KMS-11 (cell line): ENCODE results near the gene BACE2.

ENCODE experiments used
- H2AFZ ChIP-seq: fragments of 200-600 bp; sonication (generic); 2 replicates; pipeline ENCODE4 v1.6.1; 2016; ENCODE audit warnings: antibody characterized with exemption, mixed run types, low read depth
- H3K27ac ChIP-seq: fragments of 200-600 bp; sonication (generic); 2 replicates; pipeline ENCODE4 v1.6.1; 2016; ENCODE audit warnings: mild to moderate bottlenecking, mixed run types
- H3K27me3 ChIP-seq: fragments of 200-600 bp; sonication (generic); 2 replicates; pipeline ENCODE4 v1.6.1; 2017; ENCODE audit warnings: mild to moderate bottlenecking, low read depth, mixed run types, moderate library complexity; ENCODE audit not compliant: insufficient read depth
- H3K36me3 ChIP-seq: fragments of 200-600 bp; sonication (generic); 2 replicates; pipeline ENCODE4 v1.6.1; 2017; ENCODE audit warnings: mild to moderate bottlenecking, mixed run types; ENCODE audit not compliant: insufficient read depth
- H3K4me1 ChIP-seq: fragments of 200-600 bp; sonication (generic); 2 replicates; pipeline ENCODE4 v1.6.1; 2016; ENCODE audit warnings: mild to moderate bottlenecking, low read depth, mixed run types; ENCODE audit not compliant: poor library complexity, severe bottlenecking
- H3K4me2 ChIP-seq: fragments of 200-600 bp; sonication (generic); 2 replicates; pipeline ENCODE4 v1.7.0; 2016; ENCODE audit warnings: mild to moderate bottlenecking, mixed run types
- H3K4me3 ChIP-seq: fragments of 200-600 bp; sonication (generic); IDR thresholded peaks from 2 replicates; pipeline ENCODE4 v1.6.1; 2017; ENCODE audit warnings: low read depth, low read length, mixed read lengths; ENCODE audit not compliant: insufficient read depth
- H3K79me2 ChIP-seq: fragments of 200-600 bp; sonication (generic); 2 replicates; pipeline ENCODE4 v1.6.1; 2016; ENCODE audit warnings: low read depth, mixed run types; ENCODE audit not compliant: insufficient read depth
- H3K9ac ChIP-seq: fragments of 200-600 bp; sonication (generic); 2 replicates; pipeline ENCODE4 v1.6.1; 2016; ENCODE audit warnings: mild to moderate bottlenecking, mixed run types
- H4K20me1 ChIP-seq: fragments of 200-600 bp; sonication (generic); 2 replicates; pipeline ENCODE4 v1.6.1; 2016; ENCODE audit warnings: mild to moderate bottlenecking, mixed run types; ENCODE audit not compliant: insufficient read depth
- CTCF ChIP-seq: fragments of 200-600 bp; sonication (generic); conservative IDR thresholded peaks from 2 replicates; pipeline ENCODE4 v1.6.1; 2017; ENCODE audit warnings: low read depth, mild to moderate bottlenecking, antibody characterized with exemption, low read length, moderate library complexity, mixed read lengths

BACE2 gene

GRCh38 chr21:41175080-41175479 is 7.1 kb downstream of the BACE2 start:
- H3K27ac ChIP-seq = no peak overlapping the region
- H3K9ac ChIP-seq = no peak overlapping the region
- H3K4me3 ChIP-seq = no peak overlapping the region
- no peak overlapping the region for H2AFZ ChIP-seq
- no peak overlapping the region for H3K4me2 ChIP-seq
- no peaks in the 10 kb centered on the region for H4K20me1 ChIP-seq
- TF ChIP-seq CTCF = no peak
- H3K27me3 ChIP-seq = no peaks in the 10 kb centered on the region
- H3K36me3 ChIP-seq = no peaks in the 10 kb centered on the region
- H3K4me1 ChIP-seq = peaks cover 6% of the 10 kb centered on the region
- no peaks in the 10 kb centered on the region for H3K79me2 ChIP-seq

- Histone ChIP-seq H3K4me3 (no peak overlapping the region), H3K27me3 (no peaks in the 10 kb centered on the region), H3K36me3 (no peaks in the 10 kb centered on the region), H2AFZ (no peak overlapping the region), H4K20me1 (no peaks in the 10 kb centered on the region), H3K9ac (no peak overlapping the region), H3K4me1 (no peaks in the 10 kb centered on the region), H3K4me2 (no peak overlapping the region), H3K27ac (no peak overlapping the region), H3K79me2 (no peaks in the 10 kb centered on the region)
- TF ChIP-seq CTCF = no peak
These were observed 8.9 kb downstream of the BACE2 start for GRCh38 chr21:41176846-41177245.

- Histone ChIP-seq H3K4me2 (no peak overlapping the region), H3K27me3 (no peaks in the 10 kb centered on the region), H3K79me2 (no peaks in the 10 kb centered on the region), H3K4me1 (no peaks in the 10 kb centered on the region), H3K36me3 (no peaks in the 10 kb centered on the region), H3K27ac (no peak overlapping the region), H2AFZ (no peak overlapping the region), H3K9ac (no peak overlapping the region), H4K20me1 (no peaks in the 10 kb centered on the region), H3K4me3 (no peak overlapping the region)
- TF ChIP-seq CTCF = no peak
These were observed 12.8 kb downstream of the BACE2 start for GRCh38 chr21:41180752-41181151.

GRCh38 chr21:41182547-41182946 is 14.6 kb downstream of the BACE2 start:
- Histone ChIP-seq H2AFZ (no peak overlapping the region), H4K20me1 (no peaks in the 10 kb centered on the region), H3K4me3 (no peak overlapping the region), H3K27me3 (no peaks in the 10 kb centered on the region), H3K79me2 (no peaks in the 10 kb centered on the region), H3K4me2 (no peak overlapping the region), H3K9ac (no peak overlapping the region), H3K4me1 (no peaks in the 10 kb centered on the region), H3K36me3 (no peaks in the 10 kb centered on the region), H3K27ac (no peak overlapping the region)
- TF ChIP-seq CTCF = no peak

- TF ChIP-seq CTCF = no peak
- no peaks in the 10 kb centered on the region for H3K79me2 ChIP-seq
- H3K27ac ChIP-seq = no peak overlapping the region
- H3K4me1 ChIP-seq = no peaks in the 10 kb centered on the region
- H2AFZ ChIP-seq = no peak overlapping the region
- H4K20me1 ChIP-seq = no peaks in the 10 kb centered on the region
- no peak overlapping the region for H3K9ac ChIP-seq
- H3K27me3 ChIP-seq = no peaks in the 10 kb centered on the region
- no peaks in the 10 kb centered on the region for H3K36me3 ChIP-seq
- H3K4me3 ChIP-seq = no peak overlapping the region
- H3K4me2 ChIP-seq = no peak overlapping the region
These were observed 15.6 kb downstream of the BACE2 start for GRCh38 chr21:41183575-41183974.
